Parathyroid adenoma (tissue), 2 donors: ENCODE data around the gene EPHB4.
A peak's percentile ranks its signal among the peaks of the same experiment; 100 is the strongest.

Experiments
- H2AFZ ChIP-seq: fragments of 300-600 bp; sonication (generic); one replicate; pipeline ENCODE4 v1.7.0; 2017; ENCODE audit warnings: antibody characterized with exemption, mild to moderate bottlenecking
- H3K27ac ChIP-seq: fragments of 300-600 bp; sonication (generic); one replicate; pipeline ENCODE4 v1.7.0; 2017
- H3K27me3 ChIP-seq: fragments of 300-600 bp; sonication (generic); one replicate; pipeline ENCODE4 v1.7.0; 2017; ENCODE audit warnings: low read length; ENCODE audit not compliant: control insufficient read depth, insufficient read depth
- H3K36me3 ChIP-seq: fragments of 300-600 bp; sonication (generic); one replicate; pipeline ENCODE4 v1.7.0; 2017; ENCODE audit warnings: low read length; ENCODE audit not compliant: control insufficient read depth, insufficient read depth
- H3K4me1 ChIP-seq: fragments of 300-600 bp; sonication (generic); one replicate; pipeline ENCODE4 v1.7.0; 2017; ENCODE audit warnings: control low read depth
- H3K4me2 ChIP-seq: fragments of 300-600 bp; sonication (generic); one replicate; pipeline ENCODE4 v1.7.0; 2017; ENCODE audit warnings: low read length
- H3K4me3 ChIP-seq: fragments of 300-600 bp; sonication (generic); one replicate; pipeline ENCODE4 v1.7.0; 2017; ENCODE audit warnings: low read depth, low read length
- H3K79me2 ChIP-seq: fragments of 300-600 bp; sonication (generic); one replicate; pipeline ENCODE4 v1.7.0; 2017; ENCODE audit warnings: control low read depth
- H3K9ac ChIP-seq: fragments of 300-600 bp; sonication (generic); one replicate; pipeline ENCODE4 v1.7.0; 2017; ENCODE audit warnings: mild to moderate bottlenecking
- H3K9me3 ChIP-seq: fragments of 300-600 bp; sonication (generic); one replicate; pipeline ENCODE4 v1.7.0; 2017; ENCODE audit warnings: low read length; ENCODE audit not compliant: control insufficient read depth
- CTCF ChIP-seq: fragments of 300-600 bp; sonication (generic); IDR thresholded peaks from one replicate; pipeline ENCODE4 v1.7.0; 2017; ENCODE audit warnings: antibody characterized with exemption, mild to moderate bottlenecking
- donor health status: primary hyperparathyroidism.

EPHB4 gene

GRCh38 chr7:100825751-100826513, 1.4 kb downstream of the EPHB4 start:
- Histone ChIP-seq H3K9ac (no peak overlapping the region), H3K27me3 (no peaks in the 10 kb centered on the region), H3K27ac (peak overlapping the region; percentile 22), H3K4me3 (peak overlapping the region; percentile 80), H2AFZ (peak overlapping the region; percentile 85), H3K79me2 (no peaks in the 10 kb centered on the region), H3K9me3 (no peaks in the 10 kb centered on the region), H3K36me3 (no peaks in the 10 kb centered on the region), H3K4me1 (no peaks in the 10 kb centered on the region), H3K4me2 (peak overlapping the region; percentile 93)
- no peak for TF ChIP-seq CTCF

GRCh38 chr7:100825215-100825671, 2.1 kb downstream of the EPHB4 start:
- H3K9me3 ChIP-seq, result no peaks in the 10 kb centered on the region
- peak overlapping the region; percentile 22 for H3K27ac ChIP-seq
- no peak for TF ChIP-seq CTCF
- no peaks in the 10 kb centered on the region for H3K4me1 ChIP-seq
- no peaks in the 10 kb centered on the region for H3K27me3 ChIP-seq
- H3K4me3 ChIP-seq, result peak overlapping the region; percentile 80
- no peaks in the 10 kb centered on the region for H3K79me2 ChIP-seq
- no peak overlapping the region for H3K9ac ChIP-seq
- H2AFZ ChIP-seq, result no peak overlapping the region
- H3K4me2 ChIP-seq, result peak overlapping the region; percentile 93
- H3K36me3 ChIP-seq, result no peaks in the 10 kb centered on the region

GRCh38 chr7:100824499-100825214, 2.7 kb downstream of the EPHB4 start:
- H3K9ac ChIP-seq, result no peak overlapping the region
- no peaks in the 10 kb centered on the region for H3K27me3 ChIP-seq
- no peak overlapping the region for H2AFZ ChIP-seq
- H3K4me2 ChIP-seq, result no peak overlapping the region
- no peak overlapping the region for H3K4me3 ChIP-seq
- no peak overlapping the region for H3K27ac ChIP-seq
- H3K9me3 ChIP-seq, result no peaks in the 10 kb centered on the region
- no peaks in the 10 kb centered on the region for H3K36me3 ChIP-seq
- no peak for TF ChIP-seq CTCF
- H3K4me1 ChIP-seq, result no peaks in the 10 kb centered on the region
- H3K79me2 ChIP-seq, result no peaks in the 10 kb centered on the region

- H3K27me3 ChIP-seq, result no peaks in the 10 kb centered on the region
- H3K4me2 ChIP-seq, result no peak overlapping the region
- H3K36me3 ChIP-seq, result no peaks in the 10 kb centered on the region
- no peaks in the 10 kb centered on the region for H3K4me1 ChIP-seq
- no peak overlapping the region for H3K9ac ChIP-seq
- no peak overlapping the region for H3K27ac ChIP-seq
- TF ChIP-seq CTCF, result no peak
- H3K4me3 ChIP-seq, result no peak overlapping the region
- no peaks in the 10 kb centered on the region for H3K79me2 ChIP-seq
- no peaks in the 10 kb centered on the region for H3K9me3 ChIP-seq
- H2AFZ ChIP-seq, result no peak overlapping the region
Observed at GRCh38 chr7:100823534-100823933, 3.8 kb downstream of the EPHB4 start.
